GM18868 (cell line): Measurements from ENCODE around the gene ADGRL1.
"Not testable (repeated sequence)": the region's sequence is repeated elsewhere in the genome, so short reads cannot be mapped to it uniquely, and the experiment has no call there.

ENCODE experiments used
- ATAC-seq: cut with Tn5 transposase; IDR thresholded peaks from one replicate; pipeline ENCODE4 v1.9.1; 2021; ENCODE audit warnings: mild to moderate bottlenecking, moderate library complexity; ENCODE audit not compliant: unreplicated experiment

The ADGRL1 gene

GRCh38 chr19:14164082-14164481, 41.9 kb downstream of the ADGRL1 start:
- ATAC-seq = no peak

DNA sequence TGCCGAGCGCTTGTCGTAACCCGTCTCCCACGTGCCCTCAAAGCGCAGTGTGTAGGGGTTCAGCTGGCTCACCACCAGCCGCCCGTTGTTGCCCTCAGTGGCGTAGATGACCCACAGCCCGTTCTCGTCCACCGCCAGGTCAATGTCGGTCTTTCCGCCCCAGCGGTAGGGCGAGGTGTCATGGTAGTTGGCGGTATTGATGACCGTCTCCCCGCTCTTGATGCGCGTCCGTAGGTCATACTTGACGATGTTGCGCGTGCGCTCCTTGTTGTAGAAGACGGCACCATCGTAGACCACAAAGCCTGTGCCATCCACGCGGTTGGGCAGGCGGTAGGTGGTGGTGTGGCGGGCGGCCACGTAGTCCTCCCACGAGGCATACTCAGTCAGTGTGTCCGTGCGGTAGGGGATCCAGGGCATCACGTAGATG, 43.1 kb downstream of the ADGRL1 start:
- ATAC-seq = no peak

DNA sequence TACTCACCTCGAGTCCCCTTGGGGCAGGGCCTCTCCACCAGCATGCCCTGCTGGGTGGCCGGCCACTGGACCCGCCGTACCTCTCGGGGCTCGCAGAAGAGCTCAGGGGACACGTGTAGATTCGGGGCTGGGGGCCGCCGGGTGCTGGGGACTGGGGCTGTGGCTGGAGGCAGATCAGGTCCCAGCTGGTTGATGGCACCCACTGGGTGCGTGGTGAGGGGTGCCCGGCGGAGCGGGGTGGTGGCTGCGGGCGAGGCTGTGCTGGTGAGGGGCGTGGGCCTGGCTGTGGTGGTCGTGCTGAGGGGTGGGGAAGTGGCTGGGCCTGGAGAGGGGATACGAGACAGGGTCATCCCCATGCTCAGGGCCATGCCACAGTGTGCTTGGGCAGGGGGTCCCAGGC, 44.7 kb downstream of the ADGRL1 start:
- no peak for ATAC-seq

DNA sequence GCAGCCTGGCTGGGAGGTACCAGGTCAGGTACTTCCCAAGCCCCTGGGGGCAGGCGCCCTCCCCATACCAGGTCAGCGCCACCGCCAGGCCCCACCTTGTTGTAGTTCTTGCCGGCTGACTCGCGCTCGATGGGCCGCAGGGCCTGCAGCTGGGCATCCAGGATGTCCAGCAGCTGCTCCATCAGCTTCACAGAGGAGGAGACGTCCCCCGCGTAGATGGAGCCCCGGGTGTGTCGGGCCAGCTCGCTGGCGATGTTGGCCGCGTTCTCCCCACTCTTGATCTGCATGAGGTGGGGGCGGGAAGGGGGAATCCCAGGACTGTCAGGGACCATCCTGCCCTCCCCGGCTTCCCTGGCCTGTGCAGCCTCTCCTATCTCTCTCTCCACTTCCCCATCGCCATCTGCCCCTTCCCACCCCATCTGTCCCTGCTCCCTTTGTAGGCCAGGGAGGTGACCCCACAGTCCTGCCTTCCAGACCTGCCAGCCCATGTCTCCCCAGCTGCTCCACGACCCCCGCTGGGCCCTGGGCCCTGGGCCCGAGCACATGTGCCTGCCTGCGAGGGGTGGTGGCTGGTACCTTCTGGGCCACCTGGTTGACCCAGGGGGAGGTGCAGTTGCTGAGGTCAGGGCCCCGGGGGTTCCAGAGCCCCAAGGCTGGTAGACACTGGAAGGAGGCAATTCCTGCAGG, 45.8 kb downstream of the ADGRL1 start:
- ATAC-seq = no peak

DNA sequence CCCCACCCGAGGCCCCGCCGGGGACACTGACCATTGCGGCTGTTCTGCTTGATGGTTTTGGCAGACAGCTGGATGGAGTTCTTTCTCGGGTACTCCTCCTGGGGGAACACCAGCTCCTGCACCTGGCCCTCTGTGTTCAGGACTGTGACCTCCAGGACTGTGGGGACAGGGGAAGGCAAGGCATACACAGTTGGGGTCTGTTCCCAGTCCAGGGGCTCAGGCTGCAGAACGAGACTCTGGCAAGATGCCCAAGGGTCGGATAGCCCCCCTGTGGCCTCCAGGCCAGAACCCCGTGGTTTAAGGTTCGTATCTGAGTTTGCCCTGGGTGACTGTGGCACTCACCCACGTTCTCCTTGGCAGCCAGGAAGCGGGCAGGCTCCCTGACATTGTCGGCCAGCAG, 46.9 kb downstream of the ADGRL1 start:
- no peak for ATAC-seq

GRCh38 chr19:14158276-14159023, 47.5 kb downstream of the ADGRL1 start:
- ATAC-seq = no peak

DNA sequence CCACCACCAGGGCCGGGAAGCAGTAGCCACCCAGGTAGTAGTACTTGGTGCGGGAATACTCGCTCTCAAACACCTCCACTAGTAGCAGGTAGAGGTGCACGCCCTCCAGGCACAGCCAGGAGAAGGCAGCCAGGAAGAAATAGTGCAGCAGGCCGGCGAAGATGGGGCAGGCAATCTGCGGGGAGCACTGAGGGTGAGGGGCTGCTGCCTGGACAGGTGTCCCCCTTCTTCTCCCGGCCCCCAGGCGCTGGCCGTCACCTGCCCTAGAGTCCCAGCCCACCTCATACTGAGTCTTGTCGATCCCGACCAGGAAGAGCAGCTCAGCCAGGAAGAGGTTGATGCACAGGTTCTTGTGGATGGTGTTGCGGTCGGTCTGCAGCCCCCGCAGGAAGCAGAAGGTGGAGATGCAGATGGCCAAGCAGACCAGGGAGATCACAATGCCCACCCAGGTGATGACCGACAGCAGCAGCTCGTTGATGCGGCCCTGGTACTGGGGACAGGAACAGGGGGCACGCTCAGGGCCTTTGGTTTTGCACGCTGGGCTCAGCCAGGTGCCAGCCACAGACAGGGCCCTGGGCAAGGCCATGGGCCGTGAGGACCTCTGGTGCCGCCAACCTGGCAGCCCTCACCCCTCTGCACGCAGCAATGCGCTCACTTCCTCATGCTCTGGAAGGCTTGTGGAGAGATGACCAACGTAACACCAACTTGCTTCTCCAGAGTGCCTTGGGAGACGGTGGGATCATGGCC, 48.8 kb downstream of the ADGRL1 start:
- ATAC-seq = no peak

GRCh38 chr19:14156122-14156521, 49.8 kb downstream of the ADGRL1 start:
- no peak for ATAC-seq

GRCh38 chr19:14155371-14155770, 50.6 kb downstream of the ADGRL1 start:
- ATAC-seq = no peak

GRCh38 chr19:14152713-14153112, 53.3 kb downstream of the ADGRL1 start:
- ATAC-seq = no peak

DNA sequence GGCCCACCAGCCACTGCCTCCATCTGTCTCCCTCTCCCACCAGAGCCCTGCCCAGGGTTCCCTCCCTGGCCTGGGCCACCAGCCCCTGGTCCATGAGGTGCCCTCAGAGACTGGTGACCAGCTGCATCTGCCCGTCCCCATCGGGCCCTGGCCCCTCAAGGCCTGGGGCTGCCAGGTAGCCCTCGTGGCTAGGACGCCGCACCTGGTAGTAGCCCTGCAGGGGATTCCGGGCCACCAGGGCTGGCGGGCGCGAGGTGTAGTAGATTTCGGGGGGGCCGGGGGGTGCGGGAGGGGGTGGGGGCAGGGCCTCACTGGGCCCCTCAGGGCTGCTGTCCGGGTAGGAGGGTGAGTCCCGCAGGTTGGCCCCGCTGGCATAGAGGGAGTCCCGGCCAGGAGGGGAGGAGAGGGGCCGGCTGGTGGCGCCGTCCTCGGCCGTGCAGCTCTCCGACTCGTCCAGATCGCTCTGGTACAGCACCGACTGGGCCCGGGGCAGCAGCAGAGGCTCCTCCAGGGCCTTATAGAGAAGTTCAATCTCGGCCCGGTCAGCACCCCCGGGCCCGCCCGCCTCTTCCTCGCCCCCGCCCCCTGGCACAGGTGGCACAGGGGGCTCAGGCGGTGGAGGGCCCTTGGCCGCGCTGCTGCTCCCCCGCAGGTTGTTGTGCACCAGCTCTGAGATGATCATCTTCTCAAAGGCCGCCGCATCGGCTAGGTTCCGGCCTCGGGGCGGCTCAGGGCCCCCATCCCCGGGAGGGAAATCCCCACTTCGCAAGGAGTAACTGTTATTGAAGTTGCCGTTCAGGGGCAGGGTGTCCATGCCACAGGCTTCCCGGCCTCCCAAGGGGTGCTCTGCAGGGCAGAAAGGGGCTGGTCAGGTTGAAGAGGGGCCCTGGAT, 55.0 kb downstream of the ADGRL1 start:
- ATAC-seq = no peak

DNA sequence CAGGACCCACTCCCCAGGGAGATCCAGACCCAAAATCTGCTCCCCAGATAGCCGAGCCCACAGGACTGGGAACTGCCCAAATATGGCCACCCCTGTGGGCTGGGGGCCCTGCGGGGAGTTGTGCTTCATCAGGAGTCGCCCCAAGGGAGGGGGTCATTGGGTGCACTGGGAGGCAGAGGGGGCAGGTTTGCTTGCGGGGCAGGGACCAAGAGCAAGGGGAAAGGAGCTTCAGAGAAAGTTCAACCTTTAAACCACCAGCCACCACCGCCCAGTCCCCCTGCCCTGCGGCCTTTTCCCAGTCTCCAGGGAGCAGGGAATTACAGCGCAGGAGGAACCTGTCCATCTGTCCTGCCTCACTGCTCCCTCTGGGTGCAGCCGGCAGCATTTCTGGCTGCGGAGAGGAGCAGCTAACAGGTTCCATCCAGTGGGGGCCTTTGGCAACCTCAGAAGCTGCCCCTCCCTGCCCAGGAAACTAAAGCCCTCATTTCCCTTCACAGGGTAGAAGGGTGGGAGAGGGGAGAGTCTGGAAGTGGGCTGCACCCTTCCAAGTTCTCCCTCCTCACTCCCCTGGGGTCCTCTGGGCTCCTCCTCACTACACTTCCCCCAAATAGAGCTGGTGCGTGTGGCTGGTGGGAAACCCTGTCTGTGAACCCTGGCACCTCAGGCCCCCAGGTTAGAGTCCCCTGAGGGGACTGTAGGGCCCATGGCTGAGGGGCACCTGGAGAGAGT, 55.8 kb downstream of the ADGRL1 start:
- no peak for ATAC-seq

- ATAC-seq = no peak
Observed at GRCh38 chr19:14149509-14149994, 56.4 kb downstream of the ADGRL1 start.

GRCh38 chr19:14148751-14149410, 57.1 kb downstream of the ADGRL1 start:
- no peak for ATAC-seq

GRCh38 chr19:14147797-14148605, 58.0 kb downstream of the ADGRL1 start:
- no peak for ATAC-seq

DNA sequence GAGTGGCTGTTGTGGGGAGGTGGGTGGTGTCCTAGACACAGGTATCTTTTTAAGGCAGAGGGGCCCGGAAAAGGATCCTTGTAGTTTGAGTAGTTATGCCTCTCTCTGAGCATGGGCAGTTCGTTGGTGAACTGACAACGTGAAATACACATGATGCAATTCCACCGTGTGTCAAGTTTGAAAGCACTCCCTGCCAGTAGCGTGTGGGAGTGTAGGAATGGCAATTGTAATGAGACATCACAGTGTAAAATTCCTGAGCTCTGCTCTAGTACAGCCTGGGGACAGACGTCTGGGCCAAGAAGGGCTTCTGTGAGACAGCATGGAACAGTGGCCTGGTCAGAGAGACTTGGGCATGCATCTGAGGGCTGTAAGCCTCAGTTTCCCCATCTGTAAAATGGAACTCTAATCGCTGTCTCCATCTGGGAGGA, 59.2 kb downstream of the ADGRL1 start:
- no peak for ATAC-seq

DNA sequence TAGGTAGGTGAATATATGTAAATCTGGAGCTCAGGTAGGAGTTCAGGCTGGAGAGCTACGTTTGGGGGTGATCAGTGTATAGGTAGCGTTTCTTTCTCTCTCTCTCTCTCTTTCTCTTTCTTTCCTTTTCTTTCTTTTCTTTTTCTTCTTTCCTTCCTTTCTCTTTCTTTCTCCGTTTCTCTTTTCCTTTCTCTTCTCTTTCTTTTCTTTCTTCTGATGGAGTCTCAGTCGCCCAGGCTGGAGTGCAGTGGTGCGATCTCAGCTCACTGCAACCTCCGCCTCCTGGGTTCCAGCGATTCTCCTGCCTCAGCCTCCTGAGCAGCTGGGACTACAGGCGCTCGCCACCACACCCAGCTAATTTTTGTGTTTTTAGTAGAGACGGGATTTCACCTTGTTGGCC, 59.8 kb downstream of the ADGRL1 start:
- not testable (repeated sequence) for ATAC-seq

DNA sequence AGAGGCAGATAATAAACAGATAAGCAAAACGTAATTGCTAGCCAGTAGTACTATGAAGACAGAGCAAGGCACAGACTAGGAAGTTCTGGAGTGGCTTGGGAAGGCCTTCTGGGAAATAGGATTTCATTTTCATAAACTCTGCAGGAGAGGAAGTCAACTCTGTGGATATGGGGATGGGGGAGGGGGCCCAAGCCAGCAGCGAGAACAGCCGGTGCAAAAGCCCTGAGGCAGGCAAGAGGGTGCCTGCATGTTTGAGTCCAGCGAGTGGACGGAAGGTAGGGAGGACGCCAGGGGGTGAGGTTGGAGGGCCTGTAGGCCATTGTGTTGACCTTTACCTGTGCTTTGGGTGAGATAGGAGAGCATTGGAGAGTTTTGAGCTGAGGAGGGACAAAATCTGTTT, 60.6 kb downstream of the ADGRL1 start:
- ATAC-seq = no peak
